HG03571 (cell line): ENCODE results near the gene RAPGEF3.
A peak's percentile ranks its signal among the peaks of the same experiment; 100 is the strongest.

Experiments
- ATAC-seq: cut with Tn5 transposase; IDR thresholded peaks from one replicate; pipeline ENCODE4 v1.9.1; 2021; ENCODE audit not compliant: unreplicated experiment

Gene RAPGEF3

DNA sequence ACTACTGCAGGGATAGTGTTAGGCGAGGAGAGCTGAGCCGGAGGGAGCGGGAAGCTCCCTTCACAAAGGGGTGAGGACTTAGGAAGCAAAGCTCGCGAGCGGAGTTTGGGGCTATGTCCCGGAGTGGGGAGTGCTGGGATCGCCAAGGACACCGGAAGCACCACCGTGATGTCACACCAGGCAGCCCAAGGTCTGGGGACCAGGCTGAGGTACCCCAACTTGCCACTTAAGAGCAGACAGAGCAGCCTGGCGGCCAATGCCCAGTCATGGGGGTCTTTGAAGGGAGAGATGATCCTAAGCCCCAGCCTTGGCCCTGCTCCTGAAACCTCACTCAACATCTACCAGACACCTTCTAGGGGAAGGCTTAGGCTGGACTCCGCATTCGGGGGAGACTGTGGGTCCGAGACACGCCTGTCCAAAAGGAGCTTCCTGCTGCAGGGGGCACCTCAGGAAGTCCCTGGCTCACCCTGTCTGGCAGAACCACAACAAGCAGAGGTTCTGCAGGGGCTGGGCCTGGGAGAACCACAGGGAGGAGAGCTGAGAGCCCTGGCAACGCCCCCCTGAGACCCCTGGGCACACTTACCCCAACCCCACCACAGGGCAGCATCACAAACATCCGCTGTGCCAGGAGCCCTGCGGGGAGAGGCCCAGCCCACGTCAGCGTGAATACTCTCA is 32.1 kb upstream of the RAPGEF3 start:
- no peak for ATAC-seq

DNA sequence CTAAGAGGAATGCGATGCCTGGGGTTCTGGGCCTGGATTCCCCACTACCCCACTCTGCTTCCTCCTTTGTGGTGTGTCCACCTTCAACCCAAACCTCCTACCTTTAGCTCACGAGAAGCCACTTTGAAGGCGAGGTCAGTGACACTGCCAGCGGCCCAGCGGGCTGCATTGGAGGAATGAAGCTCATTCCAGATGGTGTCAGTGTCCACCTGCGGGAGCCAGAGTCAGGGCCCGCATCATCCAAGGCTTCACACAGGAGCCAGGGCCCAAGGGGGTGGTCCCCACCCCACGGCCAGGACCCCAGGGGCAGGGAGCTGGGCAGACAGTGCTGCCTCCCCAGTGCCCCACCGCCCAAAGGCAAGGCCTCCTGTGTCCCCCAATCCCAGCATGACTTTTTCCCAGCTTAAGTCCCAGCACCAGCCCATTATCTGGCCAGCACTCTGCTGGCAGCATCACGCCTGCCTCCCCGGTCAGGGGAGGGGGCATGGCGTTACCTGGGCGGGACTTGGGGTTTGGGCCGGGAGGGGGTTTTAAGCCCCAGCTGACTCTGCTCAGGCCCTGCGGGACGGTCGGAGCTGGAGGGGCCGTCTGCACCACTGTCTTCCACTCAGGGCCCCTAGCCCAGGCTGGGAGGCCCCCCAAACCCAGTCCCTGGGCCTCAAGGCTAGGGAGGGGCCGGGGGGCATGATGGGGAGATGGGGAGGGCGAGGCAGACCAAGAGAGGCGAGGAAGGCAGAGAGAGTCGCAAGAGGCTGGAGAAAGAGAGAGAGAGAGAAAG is 31.2 kb upstream of the RAPGEF3 start:
- no peak for ATAC-seq

DNA sequence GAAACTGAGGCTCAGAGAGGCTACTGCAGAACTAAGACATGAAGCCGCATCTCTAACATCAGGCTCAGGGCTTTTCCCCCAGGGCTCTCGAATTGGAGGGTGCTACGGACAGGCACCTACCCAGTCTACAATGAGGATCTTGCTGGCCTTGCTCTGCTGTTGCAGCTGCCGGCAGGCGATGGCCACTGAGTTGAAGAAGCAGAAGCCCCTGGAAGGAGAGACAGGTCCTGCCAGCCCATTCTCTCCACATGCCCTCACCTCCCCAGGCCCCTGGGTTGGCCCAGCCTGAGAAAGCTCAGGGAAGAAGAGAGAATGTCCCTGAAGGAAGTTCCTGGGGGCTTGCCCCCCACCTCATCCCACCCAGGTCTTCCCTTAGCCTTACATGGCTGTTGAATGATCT is 30.5 kb upstream of the RAPGEF3 start:
- no peak for ATAC-seq

DNA sequence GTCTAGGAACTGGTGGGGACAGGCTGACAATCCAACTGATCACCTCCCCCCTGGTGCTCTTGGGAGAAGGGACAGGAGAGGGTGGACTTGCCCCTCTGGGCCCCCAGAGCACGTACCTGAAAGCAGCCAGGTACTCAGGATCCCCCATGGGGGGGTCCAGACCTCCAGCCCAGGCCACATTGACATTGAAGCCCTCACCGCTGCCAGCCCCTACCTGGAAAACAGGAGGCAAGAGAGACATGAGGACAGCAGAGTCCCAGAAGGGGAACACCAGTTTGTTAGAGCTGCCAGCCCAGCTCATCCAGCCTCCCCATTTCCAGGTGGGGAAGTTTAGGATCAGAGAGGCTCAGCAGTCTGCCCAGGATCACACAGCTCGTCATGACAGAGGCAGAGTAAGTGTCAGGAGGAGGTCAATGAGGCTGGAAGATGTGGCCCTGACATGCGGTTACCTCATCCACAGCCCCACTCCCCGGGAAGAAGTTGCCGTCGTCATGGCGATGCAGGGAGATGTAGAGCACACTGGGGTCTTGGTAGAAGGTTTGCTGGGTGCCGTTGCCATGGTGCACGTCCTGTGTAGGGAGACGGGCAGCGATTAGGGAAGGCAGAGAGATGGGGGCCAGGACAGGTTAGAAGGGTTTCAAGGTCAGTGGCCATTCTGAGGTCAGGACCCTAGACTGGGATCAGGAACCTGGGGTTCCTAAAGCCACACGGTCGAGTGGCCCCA is 29.1 kb upstream of the RAPGEF3 start:
- no peak for ATAC-seq

DNA sequence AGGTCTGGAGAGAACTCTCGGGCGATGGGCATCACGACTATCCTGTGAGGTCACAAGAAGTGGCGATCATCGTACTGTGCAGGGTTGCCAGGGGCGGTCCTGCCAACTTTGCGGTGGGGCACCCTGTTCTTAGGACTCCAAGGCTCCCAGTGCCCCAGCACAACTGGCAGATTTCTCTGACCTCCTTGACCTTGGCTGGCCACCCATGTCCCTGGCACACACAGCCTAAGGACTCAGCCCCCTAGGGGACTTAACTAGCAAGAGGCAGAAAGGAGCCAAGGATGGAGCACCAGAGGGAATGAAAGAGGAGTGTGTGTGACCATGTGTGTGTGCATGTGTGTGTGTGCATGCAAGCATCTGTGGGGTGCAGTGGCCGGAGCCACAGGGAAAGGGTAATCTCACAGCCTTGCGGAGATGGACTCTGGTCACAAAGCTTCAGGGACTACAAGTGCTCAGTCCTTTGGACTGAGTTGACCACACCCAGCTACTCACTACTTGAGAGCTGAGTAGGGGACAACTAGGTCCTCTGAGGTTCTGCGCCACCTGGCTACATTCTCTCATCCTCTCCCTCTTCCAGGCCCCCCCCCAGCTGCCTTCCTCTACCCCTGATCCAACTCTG is 28.1 kb upstream of the RAPGEF3 start:
- no peak for ATAC-seq

DNA sequence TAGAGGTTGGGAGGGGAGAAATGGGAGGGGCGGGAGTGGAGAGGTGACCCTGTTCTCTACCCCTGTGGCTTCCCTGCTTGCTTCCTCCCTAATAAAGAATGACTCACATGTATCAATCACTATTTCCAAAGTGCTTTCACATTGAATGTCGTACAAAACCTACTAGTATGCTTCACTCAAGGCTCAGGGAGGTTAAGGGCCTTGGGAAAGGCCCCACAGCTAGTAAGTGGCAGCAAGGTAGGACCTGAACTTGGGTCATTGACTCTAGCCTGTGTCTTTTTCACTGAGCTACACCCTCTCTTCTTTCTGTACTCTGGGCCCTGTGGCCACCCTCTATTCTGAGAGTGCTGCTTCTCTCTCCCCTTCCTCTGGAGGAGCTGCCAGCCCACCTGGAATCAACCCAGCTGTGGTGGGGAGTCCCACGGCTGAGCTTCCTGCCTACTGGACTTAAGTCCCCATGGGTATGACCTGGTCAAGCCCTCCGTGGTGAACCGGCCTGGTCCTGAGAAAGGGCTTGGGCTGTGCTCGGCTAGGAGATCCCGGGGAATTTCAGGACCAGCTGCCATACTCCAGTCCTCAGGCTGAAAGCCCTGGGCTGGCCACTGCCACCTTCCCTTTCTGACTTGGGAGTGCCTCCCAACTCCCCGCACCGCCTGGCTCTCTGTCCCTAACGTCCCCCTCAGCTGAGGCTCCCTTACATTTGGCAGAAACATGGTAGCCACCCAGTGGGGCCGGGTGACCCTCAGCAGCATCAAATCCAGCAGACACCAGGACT is 27.4 kb upstream of the RAPGEF3 start:
- ATAC-seq, result no peak

DNA sequence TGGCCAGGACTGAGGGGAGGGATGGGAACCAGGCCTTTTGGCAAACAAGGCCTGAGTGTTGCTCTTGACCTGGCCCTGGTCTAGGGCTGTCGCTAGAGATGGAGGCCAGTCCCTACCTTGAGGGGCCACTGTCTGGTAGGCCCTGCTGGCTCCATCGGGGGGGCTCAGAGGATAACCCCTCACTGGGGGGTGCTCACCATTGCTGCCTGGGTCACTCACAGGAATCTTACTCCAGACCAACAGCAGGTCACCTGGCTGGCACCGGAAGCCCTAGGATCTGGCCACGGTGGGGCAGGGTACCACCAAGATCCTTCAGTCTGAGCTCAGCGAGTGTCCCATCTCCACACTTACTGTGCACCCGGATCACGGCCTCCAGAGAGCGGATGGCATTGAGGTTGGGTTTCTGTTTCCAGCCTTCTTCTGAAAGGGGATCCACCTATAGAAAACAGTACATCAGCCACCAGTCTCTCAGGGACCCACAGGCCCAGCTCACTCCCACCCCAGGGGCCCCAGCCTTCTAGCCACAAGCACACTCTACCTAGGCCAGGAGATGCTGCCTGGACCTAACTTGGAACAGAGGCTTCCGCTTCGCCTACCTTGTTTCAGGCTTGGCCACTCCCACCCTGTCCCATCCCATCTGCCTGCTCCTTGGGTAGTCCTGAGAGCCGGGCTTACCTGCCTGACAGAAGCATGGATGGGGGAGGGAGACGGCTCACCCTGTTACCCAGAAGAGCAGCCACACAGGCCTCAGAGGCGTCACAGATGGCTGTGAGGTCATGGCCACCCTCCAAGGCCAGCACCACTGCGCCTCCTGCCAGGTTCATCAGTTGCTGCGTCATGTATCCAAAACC is 26.6 kb upstream of the RAPGEF3 start:
- ATAC-seq, result no peak

DNA sequence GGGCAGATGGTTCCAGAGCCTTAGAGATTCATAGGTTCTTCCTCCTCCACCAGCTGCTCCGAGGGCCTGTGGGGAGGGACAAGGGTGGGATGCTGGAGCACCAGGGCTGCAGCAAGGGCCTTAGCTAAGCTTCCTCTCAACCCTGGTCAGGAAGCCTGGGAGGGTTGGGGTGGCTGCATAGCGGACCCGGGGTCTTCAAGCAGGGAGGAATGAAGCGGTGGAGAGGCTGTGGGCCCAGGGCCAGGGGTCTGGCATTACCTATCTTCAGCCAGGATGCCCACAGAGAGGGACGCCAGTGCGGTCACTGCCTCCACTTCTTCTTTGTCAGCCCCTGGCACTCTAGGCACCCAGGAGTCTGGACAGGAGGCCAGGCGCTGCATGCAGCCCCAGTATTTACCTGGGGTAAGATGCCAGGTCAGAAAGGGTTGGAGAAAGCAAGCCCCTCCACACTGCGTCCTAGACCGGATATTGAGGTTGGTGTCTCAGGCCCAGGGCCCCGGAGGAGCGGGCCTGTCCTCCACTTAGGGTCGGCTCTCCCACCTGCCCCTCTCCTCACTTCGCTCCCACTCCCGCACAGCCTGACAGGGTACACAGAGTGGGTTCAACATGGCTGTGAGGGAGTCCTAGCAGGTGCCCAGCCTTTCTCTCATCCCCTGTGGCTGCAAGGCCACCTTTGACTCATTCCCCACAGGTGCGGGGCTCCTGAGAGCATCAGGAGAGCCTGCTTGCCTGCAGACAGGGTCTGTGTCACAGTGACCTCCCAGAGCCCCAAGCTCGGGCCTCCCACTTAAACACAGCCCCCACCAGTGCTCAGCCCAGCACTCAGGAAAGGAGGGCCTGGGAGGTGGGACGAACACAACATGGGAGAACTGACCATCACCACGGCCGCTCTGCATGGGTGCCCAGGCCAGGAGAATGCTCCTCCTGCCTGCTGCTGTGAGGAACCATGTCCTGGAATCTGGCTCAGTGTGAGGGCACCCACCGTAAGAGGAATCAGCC is 25.4 kb upstream of the RAPGEF3 start:
- no peak for ATAC-seq

DNA sequence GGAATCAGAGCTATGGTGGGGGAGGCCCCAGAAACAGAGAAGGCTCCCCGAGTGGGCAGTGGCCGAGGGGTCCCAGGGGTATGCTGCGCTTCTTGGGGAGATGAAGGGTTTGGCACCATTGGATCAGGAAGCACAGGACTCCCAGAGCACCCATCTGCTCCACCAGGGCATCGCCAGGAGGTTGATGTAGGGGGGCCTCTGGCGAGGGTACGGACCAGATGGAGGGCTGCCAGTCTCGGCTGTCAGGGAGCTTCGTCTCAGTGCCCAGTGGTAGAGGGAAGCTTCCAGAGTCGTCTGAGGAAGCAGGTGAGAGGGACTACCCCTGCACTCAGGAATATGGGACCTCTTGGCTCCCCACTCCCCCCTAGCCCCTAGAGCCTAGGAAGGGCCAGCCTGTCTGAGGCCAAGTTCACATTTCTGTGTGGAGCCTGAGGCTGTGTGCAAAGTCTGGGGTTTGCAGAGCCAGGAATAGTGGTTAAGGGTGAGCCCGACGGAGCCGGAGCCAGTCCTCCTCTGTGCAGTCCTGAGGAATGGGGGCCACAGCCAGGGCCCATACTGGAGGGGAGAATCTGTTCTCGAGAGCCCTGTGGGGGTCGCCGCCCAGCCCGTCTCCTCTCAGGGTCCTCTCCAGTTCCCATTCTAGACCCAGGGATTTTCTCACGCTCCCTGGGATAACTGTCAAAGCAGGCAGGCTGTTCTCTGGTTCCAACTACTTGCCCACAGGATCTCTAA is 24.5 kb upstream of the RAPGEF3 start:
- ATAC-seq, result no peak

DNA sequence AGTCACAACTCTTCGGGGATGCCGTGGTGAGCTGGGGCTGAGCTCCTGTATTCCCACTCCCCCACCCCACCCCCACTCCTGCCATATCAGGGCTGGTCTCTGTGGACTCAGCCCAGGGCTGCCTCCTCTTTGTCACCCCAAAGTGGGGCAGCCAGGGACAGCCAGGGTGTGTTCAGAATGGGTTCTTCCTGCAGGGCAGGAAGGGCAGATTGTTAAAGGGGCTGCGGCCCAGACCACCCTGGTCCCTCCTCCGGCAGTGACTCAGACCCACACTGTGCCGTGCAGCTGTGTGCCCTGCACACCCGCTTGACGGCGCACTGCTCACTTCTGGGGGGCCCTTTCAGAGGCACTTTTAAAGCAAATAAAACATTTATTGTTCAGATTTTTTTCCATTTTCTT is 23.7 kb upstream of the RAPGEF3 start:
- ATAC-seq, result no peak

DNA sequence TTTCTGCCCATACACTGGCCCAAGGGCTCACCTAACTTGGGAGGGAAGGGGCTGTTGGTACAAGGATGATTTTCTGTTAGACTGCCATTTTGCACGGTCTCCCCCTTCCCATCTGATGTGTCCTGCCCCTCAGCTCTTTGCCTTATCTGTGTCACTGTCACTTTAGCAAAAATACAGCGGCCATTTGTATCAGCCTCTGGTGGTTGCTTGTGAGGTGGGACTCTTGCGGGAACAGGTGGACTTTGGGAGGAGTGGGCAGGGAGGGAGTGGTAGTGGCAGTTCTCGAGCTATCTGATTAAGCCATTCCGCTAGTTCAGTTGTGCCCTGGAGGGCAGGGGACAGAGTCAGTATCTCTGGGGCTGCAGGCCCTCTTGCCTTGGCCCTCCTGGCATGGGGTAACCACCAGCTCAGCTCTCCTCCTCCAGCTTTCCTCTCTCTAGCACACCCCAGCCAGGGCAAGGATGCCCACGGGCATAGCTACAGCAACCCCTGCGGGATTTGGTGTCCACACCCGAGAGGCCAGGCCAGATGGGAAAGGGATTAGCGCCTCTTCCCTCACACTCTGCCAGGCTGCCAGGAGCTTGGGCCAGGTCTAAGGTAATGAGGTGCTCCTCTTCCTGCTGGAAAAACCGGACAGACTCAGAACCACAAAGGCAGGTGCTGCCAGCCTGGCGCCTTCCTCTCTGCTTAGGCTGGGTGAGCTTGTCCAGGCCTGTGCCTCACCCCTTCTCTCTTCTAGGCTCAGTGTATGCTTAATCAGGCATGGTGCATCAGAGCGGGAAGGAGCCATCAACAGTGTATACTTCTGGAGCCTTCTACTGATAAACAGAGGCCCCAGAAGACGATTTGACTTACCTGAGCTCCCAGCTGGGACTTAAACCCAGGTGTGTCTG is 23.0 kb upstream of the RAPGEF3 start:
- ATAC-seq, result no peak

DNA sequence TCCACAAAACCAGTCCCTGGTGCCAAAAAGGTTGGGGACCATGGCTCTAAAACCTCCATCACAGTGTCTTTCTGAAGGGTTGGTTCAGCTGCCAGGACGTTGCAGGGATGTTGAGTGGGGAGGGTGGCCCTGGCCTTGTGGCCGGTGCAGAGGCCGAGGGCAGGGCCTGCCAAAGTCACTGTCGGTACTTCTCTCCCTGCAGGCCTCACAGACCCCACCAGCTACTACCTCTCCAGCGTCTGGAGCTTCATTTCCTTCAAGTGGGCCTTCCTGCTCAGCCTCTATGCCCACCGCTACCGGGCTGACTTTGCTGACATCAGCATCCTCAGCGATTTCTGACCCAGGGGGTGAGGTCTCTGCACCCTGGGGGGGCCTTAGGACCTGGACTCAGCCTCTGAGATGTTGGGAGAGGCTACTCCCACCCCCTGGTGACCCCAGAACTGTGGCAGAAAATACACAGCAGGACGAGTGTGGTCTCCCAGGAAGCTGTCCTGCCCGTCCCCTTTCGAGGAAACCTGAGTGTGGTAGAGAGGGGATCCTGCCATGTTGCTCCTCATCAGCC is 21.3 kb upstream of the RAPGEF3 start:
- no peak for ATAC-seq

DNA sequence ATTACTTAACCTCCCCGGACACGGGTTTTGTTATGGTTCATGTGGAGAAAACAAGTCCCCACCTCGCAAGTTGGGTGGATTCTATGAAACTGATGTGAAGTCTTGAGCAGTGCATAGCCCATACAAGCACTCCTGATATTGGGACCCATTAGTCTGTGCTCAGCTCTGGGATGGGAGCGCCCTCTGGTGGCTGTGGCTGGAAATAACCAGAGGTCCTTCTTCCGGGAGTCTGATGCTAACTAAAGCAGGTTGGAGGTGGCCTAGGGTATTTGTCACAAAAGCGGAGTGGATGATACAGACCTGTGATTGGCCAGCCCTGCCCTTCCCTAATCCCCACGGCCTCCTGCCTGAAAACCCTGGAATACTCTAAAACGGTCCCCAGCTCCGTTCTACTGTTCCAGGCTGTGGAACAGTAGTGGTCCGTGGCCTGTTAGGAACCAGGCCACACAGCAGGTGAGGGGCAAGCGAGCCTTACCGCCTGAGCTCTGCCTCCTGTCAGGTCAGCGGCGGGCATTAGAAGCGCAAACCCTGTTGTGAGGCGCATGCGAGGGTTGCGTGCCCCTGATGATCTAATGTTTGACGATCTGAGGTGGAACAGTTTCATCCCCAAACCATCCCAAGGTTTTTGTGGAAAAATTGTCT is 20.7 kb upstream of the RAPGEF3 start:
- peak; percentile 55 for ATAC-seq

DNA sequence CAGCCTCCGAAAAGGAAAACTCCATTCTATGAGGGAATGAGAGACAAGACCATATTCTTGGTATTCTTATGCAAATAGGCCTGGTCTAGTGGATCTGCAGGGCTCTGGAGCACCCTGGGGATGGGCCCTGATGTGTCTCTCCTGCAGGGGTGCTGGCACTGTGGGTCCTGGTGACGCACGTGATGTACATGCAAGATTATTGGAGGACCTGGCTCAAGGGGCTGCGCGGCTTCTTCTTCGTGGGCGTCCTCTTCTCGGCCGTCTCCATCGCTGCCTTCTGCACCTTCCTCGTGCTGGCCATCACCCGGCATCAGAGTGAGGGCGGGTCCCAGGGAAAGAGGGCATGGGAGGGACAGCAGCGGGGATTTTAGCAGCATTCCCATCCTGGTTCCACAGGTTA is 20.2 kb upstream of the RAPGEF3 start:
- ATAC-seq, result no peak

DNA sequence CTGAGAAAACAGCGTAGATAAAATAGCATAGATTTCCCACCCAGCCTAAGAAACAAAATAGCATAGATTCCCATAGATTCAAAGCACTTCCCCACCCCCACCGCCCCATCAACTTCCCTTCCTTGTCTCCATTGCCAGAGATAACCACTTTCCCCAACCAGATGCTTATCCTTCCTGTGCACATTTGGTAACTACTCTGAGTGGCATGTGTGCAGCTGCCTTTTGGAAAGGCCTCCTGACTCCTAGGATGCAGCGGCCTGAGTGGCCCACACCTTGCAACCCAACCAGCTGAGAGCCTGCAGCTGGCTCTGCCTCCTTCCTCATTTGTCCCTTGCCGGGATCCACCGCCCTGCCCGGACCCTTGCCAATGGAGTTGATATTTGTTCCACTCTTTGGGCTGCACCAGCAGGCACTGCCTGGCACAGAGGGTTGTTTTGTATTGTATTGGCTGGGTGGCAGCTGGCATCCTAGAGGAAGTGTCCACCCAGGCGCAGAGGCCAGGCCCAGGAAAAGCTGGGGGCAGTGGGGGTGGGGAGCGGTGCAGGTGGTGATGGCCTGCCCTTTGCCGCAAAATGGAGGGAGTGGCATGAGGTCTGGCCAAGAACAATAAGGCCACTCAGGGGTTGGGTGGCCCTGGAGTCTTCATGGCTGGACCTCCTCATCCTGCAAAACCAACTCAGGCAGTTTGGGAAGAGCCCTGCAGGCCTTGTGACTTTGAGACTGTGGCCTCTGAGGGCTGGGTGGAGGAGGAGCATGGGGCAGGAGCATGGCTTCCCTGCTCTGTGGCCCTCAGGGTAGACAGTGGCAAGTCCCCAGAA is 19.3 kb upstream of the RAPGEF3 start:
- ATAC-seq, result no peak
